ENCODE results near the gene UBE2N.
A peak's percentile ranks its signal among the peaks of the same experiment; 100 is the strongest.
"Not testable (repeated sequence)": the region's sequence is repeated elsewhere in the genome, so short reads cannot be mapped to it uniquely, and the experiment has no call there.

Gene UBE2N

GRCh38 chr12:93415723-93416464 is 25.9 kb downstream of the UBE2N start:
- Histone ChIP-seq H3K4me3 (no peak overlapping the region), H3K36me3 (peaks cover 21% of the 10 kb centered on the region), H3K27me3 (no peaks in the 10 kb centered on the region), H3K4me1 (peaks cover 33% of the 10 kb centered on the region), H3K4me2 (peak overlapping the region; percentile 12), H3K27ac (no peak overlapping the region), H3K9ac (no peak overlapping the region), H3K9me3 (no peaks in the 10 kb centered on the region), H4K20me1 (peaks cover 100% of the 10 kb centered on the region)
- no peak for TF ChIP-seq Cebpa-rat (IDR thresholded peaks at IDR 0.05)

GRCh38 chr12:93413064-93413463 is 28.7 kb downstream of the UBE2N start:
- no peak overlapping the region for H3K4me2 ChIP-seq
- H4K20me1 ChIP-seq, result peaks cover 98% of the 10 kb centered on the region
- no peak overlapping the region for H3K9ac ChIP-seq
- H3K4me3 ChIP-seq, result no peak overlapping the region
- peaks cover 38% of the 10 kb centered on the region for H3K36me3 ChIP-seq
- H3K4me1 ChIP-seq, result peaks cover 33% of the 10 kb centered on the region
- no peak for TF ChIP-seq Cebpa-rat (IDR thresholded peaks at IDR 0.05)
- H3K27me3 ChIP-seq, result no peaks in the 10 kb centered on the region
- no peak overlapping the region for H3K27ac ChIP-seq
- no peaks in the 10 kb centered on the region for H3K9me3 ChIP-seq

GRCh38 chr12:93412396-93412795 is 29.4 kb downstream of the UBE2N start:
- H3K27me3 ChIP-seq, H3K9me3 ChIP-seq, H3K4me3 ChIP-seq, H3K27ac ChIP-seq, H3K4me2 ChIP-seq, H3K9ac ChIP-seq: not testable (repeated sequence)
- H4K20me1 ChIP-seq, result peaks cover 98% of the 10 kb centered on the region
- H3K36me3 ChIP-seq, result peaks cover 41% of the 10 kb centered on the region
- H3K4me1 ChIP-seq, result peaks cover 32% of the 10 kb centered on the region

- not testable (repeated sequence) for H3K4me3 ChIP-seq, H3K27me3 ChIP-seq, H3K27ac ChIP-seq, H3K4me2 ChIP-seq, H3K9ac ChIP-seq, H3K9me3 ChIP-seq
- Histone ChIP-seq H4K20me1 (peaks cover 92% of the 10 kb centered on the region), H3K4me1 (peaks cover 19% of the 10 kb centered on the region), H3K36me3 (peaks cover 49% of the 10 kb centered on the region)
These were observed 30.7 kb downstream of the UBE2N start for GRCh38 chr12:93411060-93411459.

GRCh38 chr12:93409343-93410187 is 32.2 kb downstream of the UBE2N start:
- Histone ChIP-seq H3K4me1 (peaks cover 11% of the 10 kb centered on the region; the same call in 1 of the 2 replicates), H3K36me3 (peaks cover 58% of the 10 kb centered on the region), H4K20me1 (peaks cover 77% of the 10 kb centered on the region)
- not testable (repeated sequence) for H3K9me3 ChIP-seq, H3K27me3 ChIP-seq, H3K27ac ChIP-seq, H3K4me3 ChIP-seq, H3K9ac ChIP-seq, H3K4me2 ChIP-seq

- no peak overlapping the region for H3K27ac ChIP-seq
- peaks cover 8% of the 10 kb centered on the region; the same call in 1 of the 2 replicates for H3K4me1 ChIP-seq
- no peak overlapping the region for H3K4me3 ChIP-seq
- no peak overlapping the region for H3K9ac ChIP-seq
- no peaks in the 10 kb centered on the region for H3K27me3 ChIP-seq
- no peaks in the 10 kb centered on the region for H3K9me3 ChIP-seq
- TF ChIP-seq Cebpa-rat (IDR thresholded peaks at IDR 0.05), result no peak
- peaks cover 58% of the 10 kb centered on the region for H3K36me3 ChIP-seq
- no peak overlapping the region for H3K4me2 ChIP-seq
- peaks cover 69% of the 10 kb centered on the region for H4K20me1 ChIP-seq
These were observed 32.9 kb downstream of the UBE2N start for GRCh38 chr12:93408813-93409212.

GRCh38 chr12:93407963-93408283 is 33.8 kb downstream of the UBE2N start:
- no peak overlapping the region for H3K4me3 ChIP-seq
- H3K9me3 ChIP-seq, result no peaks in the 10 kb centered on the region
- H3K4me2 ChIP-seq, result no peak overlapping the region
- TF ChIP-seq Cebpa-rat (IDR thresholded peaks at IDR 0.05), result no peak
- H3K4me1 ChIP-seq, result no peaks in the 10 kb centered on the region
- H4K20me1 ChIP-seq, result peaks cover 60% of the 10 kb centered on the region
- no peaks in the 10 kb centered on the region for H3K27me3 ChIP-seq
- no peak overlapping the region for H3K9ac ChIP-seq
- H3K36me3 ChIP-seq, result peaks cover 67% of the 10 kb centered on the region
- H3K27ac ChIP-seq, result no peak overlapping the region

GRCh38 chr12:93407054-93407962 is 34.4 kb downstream of the UBE2N start:
- H3K4me1 ChIP-seq, result no peaks in the 10 kb centered on the region
- no peak for TF ChIP-seq Cebpa-rat (IDR thresholded peaks at IDR 0.05)
- no peaks in the 10 kb centered on the region for H3K9me3 ChIP-seq
- no peak overlapping the region for H3K27ac ChIP-seq
- no peak overlapping the region for H3K4me2 ChIP-seq
- H4K20me1 ChIP-seq, result peaks cover 58% of the 10 kb centered on the region
- H3K9ac ChIP-seq, result no peak overlapping the region
- no peaks in the 10 kb centered on the region for H3K27me3 ChIP-seq
- H3K4me3 ChIP-seq, result no peak overlapping the region
- H3K36me3 ChIP-seq, result peaks cover 72% of the 10 kb centered on the region

GRCh38 chr12:93404961-93405849 is 36.5 kb downstream of the UBE2N start:
- TF ChIP-seq Cebpa-rat (IDR thresholded peaks at IDR 0.05), result no peak
- H3K27ac ChIP-seq, result no peak overlapping the region

More at GRCh38 chr12:93404961-93405849, 36.5 kb downstream of the UBE2N start:
- Histone ChIP-seq H3K9ac (no peak overlapping the region), H4K20me1 (peaks cover 38% of the 10 kb centered on the region), H3K27me3 (no peaks in the 10 kb centered on the region), H3K36me3 (peaks cover 59% of the 10 kb centered on the region), H3K4me2 (no peak overlapping the region), H3K9me3 (no peaks in the 10 kb centered on the region), H3K4me1 (no peaks in the 10 kb centered on the region), H3K4me3 (no peak overlapping the region)

Data from BLaER1 (cell line).